Hematopoietic multipotent progenitor cell (in vitro differentiated cells): Measurements from ENCODE around the gene TTLL3. TPM values are rescaled to one million over a fixed set of nuclear protein-coding genes. Genes with fewer than 3 reads are reported as not detected.
"Not testable (repeated sequence)": the region's sequence is repeated elsewhere in the genome, so short reads cannot be mapped to it uniquely, and the experiment has no call there.

Source experiments
- DNase-seq, 3 donors: peaks; one replicate each; pipeline ENCODE4 v3.0.0-alpha.2; 2011 to 2015; ENCODE audit warnings: low read depth in 2 of 3, low spot score in 2 of 3
- total RNA-seq: library from RNA; depleted of rRNA; stranded (reverse); fragments of >200 nt; gene quantifications from one replicate; pipeline ENCODE4 v1.2.3, GENCODE V29; 2012

Gene TTLL3
- total RNA-seq, 1 donor: 35.3 TPM

DNA sequence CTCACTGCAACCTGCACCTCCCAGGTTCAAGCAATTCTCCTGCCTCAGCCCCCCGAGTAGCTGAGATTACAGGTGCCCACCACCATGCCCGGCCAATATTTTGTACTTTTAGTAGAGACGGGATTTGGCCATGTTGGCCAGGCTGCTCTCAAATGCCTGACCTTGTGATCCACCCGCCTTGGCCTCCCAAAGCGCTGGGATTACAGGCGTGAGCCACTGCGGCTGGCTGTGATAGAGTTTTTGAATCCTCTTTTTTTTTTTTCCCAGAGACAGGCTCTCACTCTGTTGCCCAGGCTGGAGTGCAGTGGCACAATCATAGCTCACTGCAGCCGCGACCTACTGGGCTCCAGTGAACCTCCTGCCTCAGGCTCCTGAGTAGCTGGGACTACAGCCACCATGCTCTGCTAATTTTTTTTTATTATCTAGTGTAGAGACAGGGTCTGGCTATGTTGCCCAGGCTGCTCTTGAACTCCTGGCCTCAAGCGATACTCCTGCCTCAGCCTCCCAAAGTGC, 55.1 kb downstream of the TTLL3 start:
- DNase-seq: not testable (repeated sequence)

- no peak for DNase-seq
These were observed 56.6 kb downstream of the TTLL3 start for GRCh38 chr3:9866639-9867038.

GRCh38 chr3:9867106-9867505, 57.0 kb downstream of the TTLL3 start:
- DNase-seq: no peak

DNA sequence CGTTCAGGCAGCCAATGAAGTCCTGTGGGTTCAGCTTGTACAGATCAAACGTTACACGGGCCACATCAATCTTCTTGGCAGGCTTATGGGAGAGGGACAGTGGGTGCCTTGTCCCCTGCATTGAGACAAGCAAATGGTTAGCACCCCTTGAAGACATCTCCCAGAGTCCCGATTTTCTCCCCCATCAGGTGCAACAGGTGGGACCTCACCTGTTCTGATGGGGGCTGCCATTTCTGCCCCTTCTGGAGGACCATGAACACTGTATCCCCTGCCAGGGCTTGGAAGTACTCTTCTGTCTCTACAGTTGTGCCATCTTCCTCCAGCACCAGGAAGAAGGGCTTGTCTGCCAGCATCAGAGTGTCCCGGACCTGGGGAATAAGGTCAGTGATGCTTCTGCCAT, 59.9 kb downstream of the TTLL3 start:
- no peak for DNase-seq

DNA sequence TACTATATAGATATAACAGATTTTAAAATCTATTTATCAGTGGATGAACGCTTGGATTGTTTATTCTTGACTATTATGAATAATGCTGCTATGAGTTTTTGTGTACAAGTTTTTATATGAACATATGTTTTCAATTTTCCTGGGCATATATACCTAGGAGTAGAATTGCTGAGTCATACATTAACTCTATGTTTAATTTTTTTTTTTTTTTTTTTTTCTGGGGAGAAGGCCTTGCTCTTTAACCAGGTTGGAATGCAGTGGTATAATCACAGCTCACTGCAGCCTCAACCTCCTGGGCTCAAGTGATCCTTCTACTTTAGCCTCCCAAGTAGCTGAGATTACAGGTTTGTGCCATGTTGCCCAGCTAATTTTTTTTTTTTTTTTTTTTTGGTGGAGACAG, 60.9 kb downstream of the TTLL3 start:
- no peak for DNase-seq

- DNase-seq: not testable (repeated sequence)
These were observed 62.0 kb downstream of the TTLL3 start for GRCh38 chr3:9872067-9872466.

DNA sequence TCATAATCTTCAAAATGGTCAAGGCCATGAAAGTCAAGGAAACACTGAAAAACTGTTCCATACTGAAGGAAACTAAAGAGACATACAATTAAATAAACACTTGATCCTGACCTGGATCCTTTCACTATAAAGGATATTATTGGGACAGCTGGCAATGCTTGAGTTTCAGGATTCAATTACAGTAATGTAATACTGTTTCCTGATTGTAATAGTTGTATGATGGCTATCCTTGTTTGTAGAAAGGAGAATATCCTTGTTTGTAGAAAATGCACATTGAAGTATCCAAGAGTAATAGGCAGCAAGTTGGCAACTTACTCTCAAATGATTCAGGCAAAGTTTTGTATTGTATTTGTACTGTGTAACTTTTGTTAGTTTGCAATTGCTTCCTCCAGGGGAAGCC, 65.4 kb downstream of the TTLL3 start:
- no peak for DNase-seq

DNA sequence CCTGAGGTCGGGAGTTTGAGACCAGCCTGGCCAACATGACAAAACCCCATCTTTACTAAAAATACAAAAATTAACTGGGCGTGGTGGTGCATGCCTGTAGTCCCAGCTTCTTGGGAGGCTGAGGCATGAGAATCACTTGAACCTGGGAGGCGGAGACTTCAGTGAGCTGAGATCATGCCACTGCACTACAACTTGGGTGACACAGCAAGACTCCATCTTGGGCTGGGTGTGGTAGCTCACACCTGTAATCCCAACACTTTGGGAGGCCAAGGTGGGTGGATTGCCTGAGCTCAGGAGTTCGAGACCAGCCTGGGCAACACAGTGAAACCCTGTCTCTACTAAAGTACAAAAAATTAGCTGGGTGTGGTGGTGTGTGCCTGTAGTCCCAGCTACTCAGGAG, 66.2 kb downstream of the TTLL3 start:
- not testable (repeated sequence) for DNase-seq

- DNase-seq: peak in 2 of 3 donors; percentile 19 to 36
These were observed 66.9 kb downstream of the TTLL3 start for GRCh38 chr3:9876991-9877390.

- no peak for DNase-seq
These were observed 68.6 kb downstream of the TTLL3 start for GRCh38 chr3:9878700-9879099.

DNA sequence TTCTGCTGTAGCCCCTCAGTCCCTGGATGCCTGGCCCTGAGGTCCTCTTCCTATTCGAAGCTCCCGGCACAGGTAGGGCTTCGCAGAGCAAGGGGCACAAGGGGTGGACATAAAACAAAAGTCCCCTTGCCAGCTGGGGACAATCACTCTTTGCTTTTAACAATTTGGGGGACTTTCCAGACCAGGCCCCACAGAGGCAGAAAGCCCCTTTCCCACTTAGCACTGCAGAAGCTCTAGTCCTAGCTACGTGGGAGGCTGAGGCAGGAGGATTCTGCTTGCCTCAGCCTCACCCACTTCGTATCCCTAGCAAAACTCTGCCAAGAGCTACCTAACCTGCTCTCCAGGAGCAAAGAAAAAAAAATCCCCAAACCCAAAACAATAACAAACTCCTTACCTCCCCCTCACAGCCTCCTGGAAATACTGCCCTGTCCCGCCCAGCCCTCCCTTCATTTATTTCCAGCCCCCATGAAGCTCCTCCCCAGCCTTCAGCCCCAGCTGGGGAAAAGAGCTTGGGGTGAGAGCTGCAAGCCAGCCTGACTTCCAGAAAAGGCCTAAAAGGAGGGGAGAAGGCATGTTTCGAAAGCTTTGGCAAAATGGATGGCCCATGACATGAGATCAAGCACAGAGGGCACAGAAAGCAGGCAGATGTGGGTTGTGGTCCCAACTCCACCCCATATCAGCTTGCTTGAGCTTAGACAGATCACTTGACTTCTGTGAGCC, 69.9 kb downstream of the TTLL3 start, which contains the start of gene CIDEC:
Gene CIDEC (minus strand): TSS at position 424 of the 720 bp plus-strand sequence. CDS start 1,767 bp downstream, outside the sequence.
- no peak for DNase-seq

GRCh38 chr3:9881441-9881840, 71.4 kb downstream of the TTLL3 start:
- DNase-seq: no peak

- DNase-seq: no peak
These were observed 73.9 kb downstream of the TTLL3 start for GRCh38 chr3:9883706-9884554.

- no peak for DNase-seq
These were observed 74.6 kb downstream of the TTLL3 start for GRCh38 chr3:9884555-9885165.

Other genes starting within 250 kb of the TTLL3 start
- 64.1 TPM for gene MTMR14, start 160.8 kb upstream of the TTLL3 start, total RNA-seq
- gene CPNE9, start 106.4 kb upstream of the TTLL3 start, total RNA-seq: 0.81 TPM
- gene BRPF1, start 78.5 kb upstream of the TTLL3 start, total RNA-seq: 62.2 TPM
- gene OGG1, start 60.3 kb upstream of the TTLL3 start, total RNA-seq: 30.7 TPM
- 1.1 TPM for gene CAMK1, start 40.3 kb upstream of the TTLL3 start, total RNA-seq
- gene TADA3, start 17.8 kb upstream of the TTLL3 start, total RNA-seq: 41.5 TPM
- 184 TPM for gene ARPC4, start 17.2 kb upstream of the TTLL3 start, total RNA-seq
- gene RPUSD3, start 33.7 kb downstream of the TTLL3 start, total RNA-seq: 42.8 TPM
- under 0.01 TPM for gene CIDEC, start 70.0 kb downstream of the TTLL3 start, total RNA-seq
- 41.5 TPM for gene JAGN1, start 80.3 kb downstream of the TTLL3 start, total RNA-seq
- gene IL17RE, start 92.6 kb downstream of the TTLL3 start, total RNA-seq: 1.9 TPM
- gene IL17RC, start 106.8 kb downstream of the TTLL3 start, total RNA-seq: 31.2 TPM
- 22.1 TPM for gene CRELD1, start 123.6 kb downstream of the TTLL3 start, total RNA-seq
- 8.1 TPM for gene PRRT3, start 142.1 kb downstream of the TTLL3 start, total RNA-seq
- gene EMC3, start 176.6 kb downstream of the TTLL3 start, total RNA-seq: 37.4 TPM
- 8.9 TPM for gene FANCD2, start 216.2 kb downstream of the TTLL3 start, total RNA-seq